ENCODE data around the gene GAL3ST2.
A peak's percentile ranks its signal among the peaks of the same experiment; 100 is the strongest.
"Not testable (repeated sequence)": the region's sequence is repeated elsewhere in the genome, so short reads cannot be mapped to it uniquely, and the experiment has no call there.

Gene GAL3ST2

DNA sequence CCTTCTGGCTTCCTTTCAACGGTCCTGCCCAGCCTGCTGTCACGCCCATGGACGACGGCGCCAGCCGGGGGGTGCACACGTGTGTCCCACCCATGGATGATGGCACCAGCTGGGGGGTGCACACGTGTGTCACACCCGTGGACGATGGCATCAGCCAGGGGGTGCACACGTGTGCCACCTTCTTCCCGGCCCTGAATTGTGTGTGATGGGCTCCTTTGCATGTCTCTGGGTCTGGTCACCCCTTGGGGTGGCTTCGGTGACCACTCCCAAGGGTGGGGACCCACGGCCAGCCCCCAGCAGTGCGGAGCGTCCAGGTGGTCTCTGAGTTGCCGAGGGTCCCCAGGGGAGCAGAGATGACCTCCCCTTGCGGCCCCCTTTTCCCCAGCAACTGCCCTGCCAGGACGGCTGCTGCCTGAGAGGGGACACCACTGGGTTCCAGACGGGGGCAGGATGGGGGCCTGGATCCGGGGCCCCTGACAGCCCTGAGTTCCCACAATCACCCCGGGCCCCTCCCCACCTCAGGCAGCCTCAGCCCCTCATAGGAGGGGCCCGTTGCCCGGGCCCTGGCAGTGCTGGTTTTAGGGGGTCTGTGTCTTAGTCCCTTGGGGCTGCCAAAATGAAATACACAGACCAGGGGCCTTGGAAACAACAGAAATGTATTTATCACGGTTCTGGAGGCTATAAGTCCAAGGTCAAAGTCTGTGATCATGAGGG is 41.8 kb downstream of the GAL3ST2 start:
- Histone ChIP-seq H3K27me3 (ENCODE audit: insufficient read depth, poor library complexity, severe bottlenecking) (no peaks in the 10 kb centered on the region), H3K27ac (ENCODE audit: poor library complexity, severe bottlenecking) (no peak overlapping the region), H3K36me3 (ENCODE audit: low read depth) (no peaks in the 10 kb centered on the region), H3K4me1 (ENCODE audit: insufficient read depth, poor library complexity, severe bottlenecking) (no peaks in the 10 kb centered on the region), H3K9me3 (ENCODE audit: severe bottlenecking) (no peaks in the 10 kb centered on the region), H3K4me3 (ENCODE audit: severe bottlenecking) (no peak overlapping the region)
- no peak for ATAC-seq (ENCODE audit: low read depth)
- DNase-seq (ENCODE audit: low spot score) = no peak
- TF ChIP-seq, protein P1, sequence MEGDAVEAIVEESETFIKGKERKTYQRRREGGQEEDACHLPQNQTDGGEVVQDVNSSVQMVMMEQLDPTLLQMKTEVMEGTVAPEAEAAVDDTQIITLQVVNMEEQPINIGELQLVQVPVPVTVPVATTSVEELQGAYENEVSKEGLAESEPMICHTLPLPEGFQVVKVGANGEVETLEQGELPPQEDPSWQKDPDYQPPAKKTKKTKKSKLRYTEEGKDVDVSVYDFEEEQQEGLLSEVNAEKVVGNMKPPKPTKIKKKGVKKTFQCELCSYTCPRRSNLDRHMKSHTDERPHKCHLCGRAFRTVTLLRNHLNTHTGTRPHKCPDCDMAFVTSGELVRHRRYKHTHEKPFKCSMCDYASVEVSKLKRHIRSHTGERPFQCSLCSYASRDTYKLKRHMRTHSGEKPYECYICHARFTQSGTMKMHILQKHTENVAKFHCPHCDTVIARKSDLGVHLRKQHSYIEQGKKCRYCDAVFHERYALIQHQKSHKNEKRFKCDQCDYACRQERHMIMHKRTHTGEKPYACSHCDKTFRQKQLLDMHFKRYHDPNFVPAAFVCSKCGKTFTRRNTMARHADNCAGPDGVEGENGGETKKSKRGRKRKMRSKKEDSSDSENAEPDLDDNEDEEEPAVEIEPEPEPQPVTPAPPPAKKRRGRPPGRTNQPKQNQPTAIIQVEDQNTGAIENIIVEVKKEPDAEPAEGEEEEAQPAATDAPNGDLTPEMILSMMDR (IDR thresholded peaks at IDR 0.05; ENCODE audit: poor library complexity, severe bottlenecking) = no peak

DNA sequence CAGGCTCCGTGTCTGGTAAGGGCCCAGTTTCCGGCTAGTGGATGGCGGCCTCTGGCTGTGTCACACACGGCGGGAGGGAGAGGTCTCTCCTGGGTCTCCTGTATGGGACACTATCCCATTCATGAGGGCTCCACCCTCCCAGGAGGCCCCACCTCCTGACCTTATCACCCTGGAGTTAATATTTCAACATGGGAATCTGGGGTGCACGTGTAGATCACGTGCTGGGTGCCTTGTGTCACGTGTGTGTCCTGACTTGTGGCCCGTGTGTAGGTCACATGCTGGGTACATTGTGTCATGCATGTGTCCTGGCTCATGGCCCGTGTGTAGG is 42.3 kb downstream of the GAL3ST2 start:
- H3K4me1 ChIP-seq (ENCODE audit: insufficient read depth, poor library complexity, severe bottlenecking) = no peaks in the 10 kb centered on the region
- DNase-seq (ENCODE audit: low spot score) (no peak), ATAC-seq (ENCODE audit: low read depth) (no peak)
- no peaks in the 10 kb centered on the region for H3K36me3 ChIP-seq (ENCODE audit: low read depth)
- H3K9me3 ChIP-seq (ENCODE audit: severe bottlenecking) = no peaks in the 10 kb centered on the region
- TF ChIP-seq, protein P1 (IDR thresholded peaks at IDR 0.05; ENCODE audit: poor library complexity, severe bottlenecking) = no peak
- no peak overlapping the region for H3K27ac ChIP-seq (ENCODE audit: poor library complexity, severe bottlenecking)
- H3K27me3 ChIP-seq (ENCODE audit: insufficient read depth, poor library complexity, severe bottlenecking) = no peaks in the 10 kb centered on the region
- no peak overlapping the region for H3K4me3 ChIP-seq (ENCODE audit: severe bottlenecking)

DNA sequence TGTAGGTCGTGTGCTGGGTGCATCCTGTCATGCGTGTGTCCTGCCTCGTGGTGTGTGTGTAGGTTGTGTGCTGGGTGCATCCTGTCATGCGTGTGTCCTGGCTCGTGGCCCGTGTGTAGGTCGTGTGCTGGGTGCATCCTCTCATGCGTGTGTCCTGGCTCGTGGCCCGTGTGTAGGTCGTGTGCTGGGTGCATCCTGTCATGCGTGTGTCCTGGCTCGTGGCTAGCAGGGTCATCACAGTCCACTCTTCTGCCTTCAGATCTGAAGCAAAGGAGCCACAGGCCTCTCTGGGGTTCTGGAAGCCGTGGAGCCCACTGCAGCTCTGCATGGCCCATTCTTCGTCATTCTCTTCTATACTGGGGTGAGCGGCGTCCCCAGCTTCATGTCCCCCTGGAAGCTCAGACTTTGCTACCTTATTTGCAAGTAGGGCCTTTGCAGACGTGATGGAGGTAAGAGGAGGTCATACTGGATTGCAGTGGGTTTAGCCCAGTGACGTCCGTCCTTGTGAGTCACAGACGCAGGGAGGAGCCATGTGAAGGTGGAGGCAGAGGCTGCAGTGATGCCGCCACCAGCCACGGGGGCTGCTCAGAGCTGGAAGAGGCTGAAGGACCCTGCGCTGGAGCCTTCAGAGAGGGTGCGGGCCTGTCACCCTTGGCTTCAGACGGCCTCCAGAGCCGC is 43.5 kb downstream of the GAL3ST2 start:
- ATAC-seq (ENCODE audit: low read depth); H3K9me3 ChIP-seq (ENCODE audit: severe bottlenecking); H3K27me3 ChIP-seq (ENCODE audit: insufficient read depth, poor library complexity, severe bottlenecking); H3K27ac ChIP-seq (ENCODE audit: poor library complexity, severe bottlenecking); H3K4me3 ChIP-seq (ENCODE audit: severe bottlenecking); H3K4me1 ChIP-seq (ENCODE audit: insufficient read depth, poor library complexity, severe bottlenecking); DNase-seq (ENCODE audit: low spot score); H3K36me3 ChIP-seq (ENCODE audit: low read depth): not testable (repeated sequence)

DNA sequence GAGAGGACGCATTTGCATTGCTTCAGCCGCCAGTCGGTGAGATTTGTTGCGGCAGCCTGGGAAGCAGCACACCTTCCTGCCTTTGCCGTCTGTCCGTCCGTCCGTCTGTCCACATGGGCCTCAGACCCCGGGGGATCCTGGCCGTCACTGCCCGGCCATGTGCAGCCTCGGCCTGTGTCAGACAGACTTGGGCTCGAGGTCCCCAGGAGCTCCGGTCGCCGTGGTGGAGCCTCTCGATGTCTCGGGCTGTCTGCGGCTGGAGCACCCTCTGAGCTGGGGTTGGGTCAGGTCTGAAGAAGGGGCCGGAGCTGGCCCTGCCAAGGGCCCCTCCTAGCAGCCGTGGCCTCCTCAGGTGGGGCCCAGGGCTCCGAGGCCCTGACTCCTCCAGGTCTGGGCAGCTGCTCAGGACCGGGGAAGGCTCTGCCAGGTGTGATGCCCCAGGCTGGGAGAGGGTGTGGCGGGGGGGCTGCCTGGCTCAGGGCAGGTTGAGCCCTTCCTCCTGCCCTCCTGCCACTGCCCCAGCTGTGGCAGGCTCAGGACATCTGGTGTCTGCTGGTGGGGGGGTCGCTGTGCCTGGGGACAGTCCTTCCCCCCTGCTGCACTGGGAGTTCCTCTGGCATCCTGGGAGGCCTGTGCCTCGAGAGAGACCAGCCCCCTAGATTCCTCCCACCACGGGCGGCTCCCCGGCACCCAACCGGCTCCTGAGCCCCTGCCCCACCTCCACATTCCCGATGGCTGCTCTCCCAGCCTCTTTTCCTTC is 44.2 kb downstream of the GAL3ST2 start:
- DNase-seq (ENCODE audit: low spot score) (no peak), ATAC-seq (ENCODE audit: low read depth) (peak; percentile 12; the same call in 1 of the 3 replicates)
- no peak overlapping the region for H3K4me3 ChIP-seq (ENCODE audit: severe bottlenecking)
- no peaks in the 10 kb centered on the region for H3K36me3 ChIP-seq (ENCODE audit: low read depth)
- H3K27me3 ChIP-seq (ENCODE audit: insufficient read depth, poor library complexity, severe bottlenecking) = no peaks in the 10 kb centered on the region
- no peaks in the 10 kb centered on the region for H3K4me1 ChIP-seq (ENCODE audit: insufficient read depth, poor library complexity, severe bottlenecking)
- H3K9me3 ChIP-seq (ENCODE audit: severe bottlenecking) = no peaks in the 10 kb centered on the region
- no peak overlapping the region for H3K27ac ChIP-seq (ENCODE audit: poor library complexity, severe bottlenecking)
- TF ChIP-seq, protein P1 (IDR thresholded peaks at IDR 0.05; ENCODE audit: poor library complexity, severe bottlenecking) = no peak

DNA sequence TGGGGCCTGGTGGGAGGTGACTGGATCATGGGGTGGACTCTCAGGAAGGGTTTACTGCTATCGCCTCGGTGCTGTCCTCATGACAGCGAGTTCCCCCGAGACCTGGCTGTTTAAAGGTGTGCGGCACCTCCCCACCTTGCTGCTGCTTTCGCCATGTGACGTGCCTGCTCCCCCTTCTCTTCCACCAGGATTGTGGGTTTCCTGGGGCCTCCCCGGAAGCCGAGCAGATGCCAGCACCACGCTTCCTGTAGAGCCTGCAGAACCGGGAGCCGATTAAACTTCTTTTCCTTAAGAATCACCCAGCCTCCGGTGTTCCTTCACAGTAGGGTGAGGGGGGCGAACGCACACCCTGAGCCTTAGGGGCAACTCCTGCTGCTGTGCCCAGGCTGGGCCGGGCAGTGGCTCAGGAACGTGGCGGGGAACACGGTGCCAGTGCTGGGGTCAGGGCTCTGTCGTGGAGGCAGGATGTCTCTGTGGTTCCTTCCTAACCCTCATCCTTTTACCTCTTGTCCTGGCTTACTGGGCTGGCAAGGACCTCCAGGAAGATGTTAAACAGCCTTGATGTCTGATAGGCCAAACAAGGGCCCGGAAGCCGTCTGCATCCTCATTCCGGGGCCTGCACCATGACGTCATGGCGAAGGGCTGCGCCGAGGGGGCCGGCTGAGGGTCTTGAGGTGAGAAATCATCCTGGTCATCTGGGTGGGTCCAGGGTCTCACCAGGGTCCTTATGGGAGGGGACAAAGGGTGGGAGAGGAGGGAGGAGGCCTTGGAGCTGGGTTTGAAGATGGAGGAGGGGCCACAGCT is 45.0 kb downstream of the GAL3ST2 start:
- Histone ChIP-seq H3K36me3 (ENCODE audit: low read depth) (no peaks in the 10 kb centered on the region), H3K4me1 (ENCODE audit: insufficient read depth, poor library complexity, severe bottlenecking) (no peaks in the 10 kb centered on the region), H3K9me3 (ENCODE audit: severe bottlenecking) (no peaks in the 10 kb centered on the region), H3K4me3 (ENCODE audit: severe bottlenecking) (no peak overlapping the region), H3K27ac (ENCODE audit: poor library complexity, severe bottlenecking) (no peak overlapping the region), H3K27me3 (ENCODE audit: insufficient read depth, poor library complexity, severe bottlenecking) (no peaks in the 10 kb centered on the region)
- DNase-seq (ENCODE audit: low spot score) (no peak), ATAC-seq (ENCODE audit: low read depth) (no peak)
- TF ChIP-seq, protein P1 (IDR thresholded peaks at IDR 0.05; ENCODE audit: poor library complexity, severe bottlenecking) = no peak
